WTC11 (cell line): ENCODE results near the gene TARDBP. TPM values are rescaled to one million over a fixed set of nuclear protein-coding genes. Genes with fewer than 3 reads are reported as not detected.

Experiments used
- ATAC-seq: fragments of 200-7000 bp; cut with Tn5 transposase; 2 replicates; pipeline ENCODE4 v1.10.0; 2021; ENCODE audit warnings: mild to moderate bottlenecking, moderate library complexity
- CTCF ChIA-PET: fragments of 300-600 bp; sonication (Branson Sonifier 250); formaldehyde crosslinking; loops from one replicate; lab custom pipeline; 2021; ENCODE audit warnings: antibody characterized with exemption; lab: Charles Lee
- POLR2A ChIA-PET: fragments of 350-600 bp; sonication (Branson Sonifier 250); formaldehyde crosslinking; loops from one replicate; lab custom pipeline; 2021; ENCODE audit warnings: antibody characterized with exemption; lab: Charles Lee
- DNase-seq: peaks from one replicate; pipeline ENCODE4 v3.0.0; 2021; ENCODE audit warnings: low spot score
- H3K27ac Mint-ChIP-seq: 2 replicates; pipeline ENCODE4 v1.8.0; 2021; ENCODE audit warnings: mixed read lengths
- H3K27me3 Mint-ChIP-seq: 2 replicates; pipeline ENCODE4 v1.8.0; 2021; ENCODE audit warnings: low read depth, mild to moderate bottlenecking, moderate library complexity, mixed read lengths
- H3K36me3 Mint-ChIP-seq: 2 replicates; pipeline ENCODE4 v1.8.0; 2021; ENCODE audit warnings: mixed read lengths
- H3K4me1 Mint-ChIP-seq: 2 replicates; pipeline ENCODE4 v1.8.0; 2022; ENCODE audit warnings: mixed read lengths
- H3K4me3 Mint-ChIP-seq: 2 replicates; pipeline ENCODE4 v1.8.0; 2021; ENCODE audit warnings: mild to moderate bottlenecking, moderate library complexity, mixed read lengths
- H3K9me3 Mint-ChIP-seq: 2 replicates; pipeline ENCODE4 v1.8.0; 2021; ENCODE audit warnings: mixed read lengths
- AR ChIP-seq: fragments of 250-450 bp; sonication (Bioruptor Pico); IDR thresholded peaks from 2 replicates; pipeline ENCODE4 v1.9.0; 2021; ENCODE audit warnings: mild to moderate bottlenecking
- ATF6 ChIP-seq: sonication (generic); formaldehyde crosslinking; IDR thresholded peaks from 2 replicates; pipeline ENCODE4 v1.8.1; 2023; ENCODE audit warnings: mild to moderate bottlenecking, missing genetic modification reagents
- CBFB ChIP-seq: sonication (generic); formaldehyde crosslinking; IDR thresholded peaks from 2 replicates; pipeline ENCODE4 v1.8.1; 2022; ENCODE audit warnings: mild to moderate bottlenecking, low read depth, missing genetic modification reagents
- CDX4 ChIP-seq: fragments of 250-450 bp; sonication (Bioruptor Pico); IDR thresholded peaks from 2 replicates; pipeline ENCODE4 v1.9.0; 2021; ENCODE audit warnings: moderate library complexity, mild to moderate bottlenecking, inconsistent platforms, borderline replicate concordance
- E2F4 ChIP-seq: sonication (generic); formaldehyde crosslinking; IDR thresholded peaks from 2 replicates; pipeline ENCODE4 v1.8.1; 2022; ENCODE audit warnings: low read depth, mild to moderate bottlenecking, moderate library complexity, missing genetic modification reagents, borderline replicate concordance
- FOXJ3 ChIP-seq: sonication (generic); formaldehyde crosslinking; IDR thresholded peaks from 2 replicates; pipeline ENCODE4 v1.9.0; 2021; ENCODE audit warnings: missing genetic modification reagents, mild to moderate bottlenecking, borderline replicate concordance
- HMGXB4 ChIP-seq: sonication (generic); formaldehyde crosslinking; IDR thresholded peaks from 2 replicates; pipeline ENCODE4 v1.8.1; 2023; ENCODE audit warnings: mild to moderate bottlenecking, moderate library complexity, missing genetic modification reagents
- IRF2 ChIP-seq: sonication (generic); formaldehyde crosslinking; IDR thresholded peaks from 2 replicates; pipeline ENCODE4 v1.8.0; 2022; ENCODE audit warnings: low read depth, missing genetic modification reagents, borderline replicate concordance
- JUN ChIP-seq: sonication (generic); formaldehyde crosslinking; IDR thresholded peaks from 2 replicates; pipeline ENCODE4 v1.8.0; 2023; ENCODE audit warnings: mild to moderate bottlenecking, missing genetic modification reagents
- MAX ChIP-seq: sonication (generic); formaldehyde crosslinking; IDR thresholded peaks from 2 replicates; pipeline ENCODE4 v1.8.0; 2022; ENCODE audit warnings: mild to moderate bottlenecking, missing genetic modification reagents
- NFYB ChIP-seq: sonication (generic); formaldehyde crosslinking; conservative IDR thresholded peaks from 2 replicates; pipeline ENCODE4 v1.8.0; 2022; ENCODE audit warnings: low read depth, missing genetic modification reagents
- NR3C1 ChIP-seq: sonication (generic); formaldehyde crosslinking; conservative IDR thresholded peaks from 2 replicates; pipeline ENCODE4 v1.8.1; 2023; ENCODE audit warnings: low read depth, mild to moderate bottlenecking, missing genetic modification reagents
- PRRX2 ChIP-seq: fragments of 250-450 bp; sonication (Bioruptor Pico); IDR thresholded peaks from 2 replicates; pipeline ENCODE4 v1.8.0; 2021; ENCODE audit warnings: mild to moderate bottlenecking
- RELA ChIP-seq: sonication (generic); formaldehyde crosslinking; IDR thresholded peaks from 2 replicates; pipeline ENCODE4 v1.8.1; 2022; ENCODE audit warnings: missing genetic modification reagents, mild to moderate bottlenecking, borderline replicate concordance
- SOX15 ChIP-seq: fragments of 250-450 bp; sonication (Bioruptor Pico); IDR thresholded peaks from 2 replicates; pipeline ENCODE4 v1.9.0; 2021; ENCODE audit warnings: mild to moderate bottlenecking
- USF1 ChIP-seq: sonication (generic); formaldehyde crosslinking; IDR thresholded peaks from 2 replicates; pipeline ENCODE4 v1.8.0; 2022; ENCODE audit warnings: mild to moderate bottlenecking, missing genetic modification reagents
- ZMAT4 ChIP-seq: fragments of 250-450 bp; sonication (Bioruptor Pico); IDR thresholded peaks from 2 replicates; pipeline ENCODE4 v1.9.0; 2021; ENCODE audit warnings: mild to moderate bottlenecking
- ZNF121 ChIP-seq: sonication (generic); formaldehyde crosslinking; IDR thresholded peaks from 2 replicates; pipeline ENCODE4 v1.8.0; 2023; ENCODE audit warnings: missing genetic modification reagents
- ZSCAN18 ChIP-seq: fragments of 250-450 bp; sonication (Bioruptor Pico); IDR thresholded peaks from 2 replicates; pipeline ENCODE4 v2.1.2; 2022; ENCODE audit warnings: mild to moderate bottlenecking, moderate library complexity
- total RNA-seq: library from RNA; stranded (reverse); gene quantifications from 3 replicates; pipeline ENCODE4 v1.2.3, GENCODE V29; 2021

TARDBP gene
- total RNA-seq, 1 experiment from 2014 or later = 228 TPM

GRCh38 chr1:11054666-11055065, 42.2 kb downstream of the TARDBP start:
- POLR2A ChIA-PET = no interaction called here
- Mint-ChIP-seq H3K27ac (peak overlapping the region; percentile 27; the same call in 1 of the 2 replicates), H3K4me3 (no peak overlapping the region), H3K27me3 (no peaks in the 10 kb centered on the region), H3K4me1 (peaks cover 26% of the 10 kb centered on the region), H3K36me3 (peaks cover 23% of the 10 kb centered on the region), H3K9me3 (no peaks in the 10 kb centered on the region)
- TF ChIP-seq USF1 (CRISPR knock-in tag) (no peak), ZMAT4 (no peak), E2F4 (no peak), CDX4 (CRISPR knock-in tag) (no peak), MAX (CRISPR knock-in tag) (no peak), JUN (CRISPR knock-in tag) (no peak), ZNF121 (CRISPR knock-in tag) (no peak), PRRX2 (no peak), NFYB (no peak), AR (CRISPR knock-in tag) (no peak), CBFB (CRISPR knock-in tag) (no peak)
- CTCF ChIA-PET = interaction anchor here (0.6 to 6.6 kb wide), 5 partner anchors 9 to 562 kb away, joined by 3 to 59 read pairs (median 3); partner anchors contain the start of gene TARDBP
- DNase-seq (no peak), ATAC-seq (no peak)

GRCh38 chr1:11055676-11056075, 43.2 kb downstream of the TARDBP start:
- POLR2A ChIA-PET = interaction anchor here (0.5 kb wide), 1 partner anchor 668 kb away, joined by 3 read pairs; no protein-coding TSS in a partner anchor
- peaks cover 29% of the 10 kb centered on the region for H3K4me1 Mint-ChIP-seq

GRCh38 chr1:11056504-11056903, 44.0 kb downstream of the TARDBP start:
- peaks cover 23% of the 10 kb centered on the region for H3K36me3 Mint-ChIP-seq
- H3K9me3 Mint-ChIP-seq = no peaks in the 10 kb centered on the region
- ChIA-PET CTCF (interaction anchor here (1.2 to 3.2 kb wide), 2 partner anchors 11 to 19 kb away, joined by 3 to 41 read pairs; no protein-coding TSS in a partner anchor), POLR2A (interaction anchor here (0.9 kb wide), 1 partner anchor 10 kb away, joined by 3 read pairs; no protein-coding TSS in a partner anchor)
- H3K4me1 Mint-ChIP-seq = peaks cover 33% of the 10 kb centered on the region
- ATAC-seq (no peak), DNase-seq (no peak)
- H3K4me3 Mint-ChIP-seq = no peak overlapping the region
- H3K27ac Mint-ChIP-seq = no peak overlapping the region
- H3K27me3 Mint-ChIP-seq = no peaks in the 10 kb centered on the region
- TF ChIP-seq NR3C1 (CRISPR knock-in tag) (no peak), IRF2 (CRISPR knock-in tag) (no peak), FOXJ3 (CRISPR knock-in tag) (no peak), RELA (CRISPR knock-in tag) (no peak), ZSCAN18 (no peak), HMGXB4 (no peak), ATF6 (no peak)

More at GRCh38 chr1:11055676-11056075, 43.2 kb downstream of the TARDBP start:
- TF ChIP-seq SOX15 = no peak
- TF ChIP-seq, all 79 proteins: peak for 0
- H3K9me3 Mint-ChIP-seq = no peaks in the 10 kb centered on the region
- ATAC-seq (no peak), DNase-seq (no peak)
- H3K27me3 Mint-ChIP-seq = no peaks in the 10 kb centered on the region
- no peak overlapping the region for H3K27ac Mint-ChIP-seq
- no peak overlapping the region for H3K4me3 Mint-ChIP-seq
- CTCF ChIA-PET = interaction anchor here (3.2 kb wide), 1 partner anchor 18 kb away, joined by 41 read pairs; no protein-coding TSS in a partner anchor
- peaks cover 23% of the 10 kb centered on the region for H3K36me3 Mint-ChIP-seq
